NK-92 (cell line): ENCODE results near the gene PXDC1.
"Not testable (repeated sequence)": the region's sequence is repeated elsewhere in the genome, so short reads cannot be mapped to it uniquely, and the experiment has no call there.

Experiments
- DNase-seq: peaks from one replicate; lab custom pipeline; 2025; ENCODE audit not compliant: unreplicated experiment; lab: John Stamatoyannopoulos, UW

PXDC1 gene

GRCh38 chr6:3784423-3784822 is 32.9 kb upstream of the PXDC1 start:
- no peak for DNase-seq

- no peak for DNase-seq
Observed at GRCh38 chr6:3782876-3783832, 31.6 kb upstream of the PXDC1 start.

GRCh38 chr6:3781504-3781903 is 30.0 kb upstream of the PXDC1 start:
- no peak for DNase-seq

GRCh38 chr6:3779574-3779849 is 28.0 kb upstream of the PXDC1 start:
- DNase-seq, result no peak

GRCh38 chr6:3778701-3779573 is 27.4 kb upstream of the PXDC1 start:
- no peak for DNase-seq

- DNase-seq, result no peak
Observed at GRCh38 chr6:3777730-3778461, 26.4 kb upstream of the PXDC1 start.

- no peak for DNase-seq
Observed at GRCh38 chr6:3776881-3777507, 25.5 kb upstream of the PXDC1 start.

GRCh38 chr6:3775847-3776246 is 24.3 kb upstream of the PXDC1 start:
- no peak for DNase-seq

GRCh38 chr6:3775386-3775785 is 23.9 kb upstream of the PXDC1 start:
- DNase-seq, result no peak

GRCh38 chr6:3773678-3774298 is 22.3 kb upstream of the PXDC1 start:
- DNase-seq, result no peak

GRCh38 chr6:3772127-3772999 is 20.9 kb upstream of the PXDC1 start:
- DNase-seq, result not testable (repeated sequence)

- no peak for DNase-seq
Observed at GRCh38 chr6:3771407-3772011, 20.0 kb upstream of the PXDC1 start.

GRCh38 chr6:3770023-3770720 is 18.7 kb upstream of the PXDC1 start:
- DNase-seq, result no peak

- no peak for DNase-seq
Observed at GRCh38 chr6:3769610-3770009, 18.1 kb upstream of the PXDC1 start.

- DNase-seq, result no peak
Observed at GRCh38 chr6:3768502-3768901, 17.0 kb upstream of the PXDC1 start.

GRCh38 chr6:3767483-3767882 is 16.0 kb upstream of the PXDC1 start:
- DNase-seq, result not testable (repeated sequence)

- no peak for DNase-seq
Observed at GRCh38 chr6:3766214-3766613, 14.7 kb upstream of the PXDC1 start.

- DNase-seq, result no peak
Observed at GRCh38 chr6:3765415-3765814, 13.9 kb upstream of the PXDC1 start.
